Panc1 (cell line): ENCODE measurements around the gene GALNTL6.

Experiments used
- SIN3A ChIP-seq: IDR thresholded peaks from 2 replicates; pipeline ENCODE4 v1.6.1; 2012; ENCODE audit warnings: low read depth, mild to moderate bottlenecking, low read length, moderate library complexity, borderline replicate concordance; ENCODE audit not compliant: insufficient read depth
- TCF7L2 ChIP-seq: IDR thresholded peaks from 2 replicates; pipeline ENCODE4 v1.6.1; 2011; ENCODE audit warnings: mild to moderate bottlenecking, low read depth, low read length, inconsistent platforms
- TF ChIP-seq, protein P1 (sequence below): fragments of 450-650 bp; IDR thresholded peaks from 2 replicates; pipeline ENCODE4 v1.5.1; 2017; ENCODE audit warnings: mild to moderate bottlenecking
- TF ChIP-seq, protein P2 (sequence below), 2 experiments: IDR thresholded peaks; 2 replicates each; pipeline ENCODE4 v1.6.1; 2011 to 2012; ENCODE audit warnings: low read depth in 2 of 2, control low read depth in 1 of 2, low read length in 1 of 2, mild to moderate bottlenecking in 1 of 2, moderate library complexity in 1 of 2; ENCODE audit not compliant: insufficient read depth in 1 of 2

DNA sequence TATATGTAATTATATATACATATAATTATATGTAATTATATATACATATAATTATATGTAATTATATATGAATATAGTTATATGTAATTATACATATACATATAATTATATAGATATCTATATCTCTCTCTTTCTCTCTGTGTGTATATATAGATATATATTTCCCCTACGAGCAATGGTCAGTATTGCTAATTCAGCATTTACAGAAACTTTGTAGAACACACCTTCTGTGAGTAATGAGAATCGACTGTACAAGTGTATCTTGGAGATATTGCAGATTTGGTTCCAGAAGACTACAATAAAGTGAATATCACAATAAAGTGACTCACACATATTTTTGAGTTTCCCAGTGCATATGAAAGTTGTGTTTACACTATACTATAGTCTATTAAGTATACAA, 33.7 kb downstream of the GALNTL6 start:
- TF ChIP-seq, protein P1, sequence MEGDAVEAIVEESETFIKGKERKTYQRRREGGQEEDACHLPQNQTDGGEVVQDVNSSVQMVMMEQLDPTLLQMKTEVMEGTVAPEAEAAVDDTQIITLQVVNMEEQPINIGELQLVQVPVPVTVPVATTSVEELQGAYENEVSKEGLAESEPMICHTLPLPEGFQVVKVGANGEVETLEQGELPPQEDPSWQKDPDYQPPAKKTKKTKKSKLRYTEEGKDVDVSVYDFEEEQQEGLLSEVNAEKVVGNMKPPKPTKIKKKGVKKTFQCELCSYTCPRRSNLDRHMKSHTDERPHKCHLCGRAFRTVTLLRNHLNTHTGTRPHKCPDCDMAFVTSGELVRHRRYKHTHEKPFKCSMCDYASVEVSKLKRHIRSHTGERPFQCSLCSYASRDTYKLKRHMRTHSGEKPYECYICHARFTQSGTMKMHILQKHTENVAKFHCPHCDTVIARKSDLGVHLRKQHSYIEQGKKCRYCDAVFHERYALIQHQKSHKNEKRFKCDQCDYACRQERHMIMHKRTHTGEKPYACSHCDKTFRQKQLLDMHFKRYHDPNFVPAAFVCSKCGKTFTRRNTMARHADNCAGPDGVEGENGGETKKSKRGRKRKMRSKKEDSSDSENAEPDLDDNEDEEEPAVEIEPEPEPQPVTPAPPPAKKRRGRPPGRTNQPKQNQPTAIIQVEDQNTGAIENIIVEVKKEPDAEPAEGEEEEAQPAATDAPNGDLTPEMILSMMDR: no peak
- TF ChIP-seq TCF7L2: no peak
- TF ChIP-seq, protein P2, sequence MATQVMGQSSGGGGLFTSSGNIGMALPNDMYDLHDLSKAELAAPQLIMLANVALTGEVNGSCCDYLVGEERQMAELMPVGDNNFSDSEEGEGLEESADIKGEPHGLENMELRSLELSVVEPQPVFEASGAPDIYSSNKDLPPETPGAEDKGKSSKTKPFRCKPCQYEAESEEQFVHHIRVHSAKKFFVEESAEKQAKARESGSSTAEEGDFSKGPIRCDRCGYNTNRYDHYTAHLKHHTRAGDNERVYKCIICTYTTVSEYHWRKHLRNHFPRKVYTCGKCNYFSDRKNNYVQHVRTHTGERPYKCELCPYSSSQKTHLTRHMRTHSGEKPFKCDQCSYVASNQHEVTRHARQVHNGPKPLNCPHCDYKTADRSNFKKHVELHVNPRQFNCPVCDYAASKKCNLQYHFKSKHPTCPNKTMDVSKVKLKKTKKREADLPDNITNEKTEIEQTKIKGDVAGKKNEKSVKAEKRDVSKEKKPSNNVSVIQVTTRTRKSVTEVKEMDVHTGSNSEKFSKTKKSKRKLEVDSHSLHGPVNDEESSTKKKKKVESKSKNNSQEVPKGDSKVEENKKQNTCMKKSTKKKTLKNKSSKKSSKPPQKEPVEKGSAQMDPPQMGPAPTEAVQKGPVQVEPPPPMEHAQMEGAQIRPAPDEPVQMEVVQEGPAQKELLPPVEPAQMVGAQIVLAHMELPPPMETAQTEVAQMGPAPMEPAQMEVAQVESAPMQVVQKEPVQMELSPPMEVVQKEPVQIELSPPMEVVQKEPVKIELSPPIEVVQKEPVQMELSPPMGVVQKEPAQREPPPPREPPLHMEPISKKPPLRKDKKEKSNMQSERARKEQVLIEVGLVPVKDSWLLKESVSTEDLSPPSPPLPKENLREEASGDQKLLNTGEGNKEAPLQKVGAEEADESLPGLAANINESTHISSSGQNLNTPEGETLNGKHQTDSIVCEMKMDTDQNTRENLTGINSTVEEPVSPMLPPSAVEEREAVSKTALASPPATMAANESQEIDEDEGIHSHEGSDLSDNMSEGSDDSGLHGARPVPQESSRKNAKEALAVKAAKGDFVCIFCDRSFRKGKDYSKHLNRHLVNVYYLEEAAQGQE (IDR thresholded peaks at IDR 0.05; ENCODE audit: insufficient read depth in 1 of 2, low read depth in 2 of 2, low read length in 1 of 2): no peak
- TF ChIP-seq SIN3A: no peak
